Lower leg skin (tissue), 4 donors: ENCODE results near the gene MTRFR. TPM values are rescaled to one million over a fixed set of nuclear protein-coding genes. Genes with fewer than 3 reads are reported as not detected.
"Not testable (repeated sequence)": the region's sequence is repeated elsewhere in the genome, so short reads cannot be mapped to it uniquely, and the experiment has no call there.

Experiments
- DNase-seq, 2 donors: peaks; one replicate each; pipeline ENCODE4 v3.0.0-alpha.2; 2019; ENCODE audit warnings: low spot score in 2 of 2
- H3K4me3 ChIP-seq: fragments of 200-600 bp; sonication (generic); 2 replicates; pipeline ENCODE4 v1.5.1; 2017; ENCODE audit warnings: mild to moderate bottlenecking, low read depth; ENCODE audit not compliant: poor library complexity, severe bottlenecking
- POLR2A ChIP-seq, 2 donors: fragments of 450-650 bp; IDR thresholded peaks; one replicate each; pipeline ENCODE4 v1.6.1; 2016 to 2017; ENCODE audit warnings: antibody characterized with exemption in 2 of 2, mild to moderate bottlenecking in 1 of 2, moderate library complexity in 1 of 2
- WGBS, 2 donors: methylation state at CpG; one replicate each; pipeline ENCODE4 v1.1.5; 2018; 5-methylcytosine and 5-hydroxymethylcytosine counted together
- intact Hi-C: fragments of 100-400 bp; cut with DNase I; formaldehyde crosslinking; loops from one replicate; pipeline ENCODE4 v1.15.0; 2023; ENCODE audit warnings: low total_unique reads
- total RNA-seq, 4 donors: library from RNA; depleted of rRNA; stranded (reverse); fragments of >200 nt; gene quantifications; one replicate each; pipeline ENCODE4 v1.1.0, GENCODE V29; 2016
- TF ChIP-seq, protein P1 (sequence below), 3 donors: fragments of 450-650 bp; IDR thresholded peaks; one replicate each; pipeline ENCODE4 v1.5.1; 2016; ENCODE audit warnings: antibody characterized with exemption in 3 of 3, mild to moderate bottlenecking in 3 of 3, moderate library complexity in 2 of 3

The MTRFR gene
- 10 to 100 TPM in 3 of 4 donors, 1 to 10 TPM in 1; 9.8 to 27.0 (median 11.8) TPM for total RNA-seq

GRCh38 chr12:123232807-123233504 lies at the start of gene MTRFR, which contains the start of gene MPHOSPH9:
TSS of gene MTRFR (plus strand) at chr12:123233436. CDS start at chr12:123253675, 20,239 bp downstream.
TSS of gene MPHOSPH9 (minus strand) at chr12:123233141. CDS start at chr12:123230364, 2,777 bp downstream.
- TF ChIP-seq POLR2A (IDR thresholded peaks at IDR 0.05), result peak in 1 of 2 donors; percentile 83
- TF ChIP-seq, protein P1, sequence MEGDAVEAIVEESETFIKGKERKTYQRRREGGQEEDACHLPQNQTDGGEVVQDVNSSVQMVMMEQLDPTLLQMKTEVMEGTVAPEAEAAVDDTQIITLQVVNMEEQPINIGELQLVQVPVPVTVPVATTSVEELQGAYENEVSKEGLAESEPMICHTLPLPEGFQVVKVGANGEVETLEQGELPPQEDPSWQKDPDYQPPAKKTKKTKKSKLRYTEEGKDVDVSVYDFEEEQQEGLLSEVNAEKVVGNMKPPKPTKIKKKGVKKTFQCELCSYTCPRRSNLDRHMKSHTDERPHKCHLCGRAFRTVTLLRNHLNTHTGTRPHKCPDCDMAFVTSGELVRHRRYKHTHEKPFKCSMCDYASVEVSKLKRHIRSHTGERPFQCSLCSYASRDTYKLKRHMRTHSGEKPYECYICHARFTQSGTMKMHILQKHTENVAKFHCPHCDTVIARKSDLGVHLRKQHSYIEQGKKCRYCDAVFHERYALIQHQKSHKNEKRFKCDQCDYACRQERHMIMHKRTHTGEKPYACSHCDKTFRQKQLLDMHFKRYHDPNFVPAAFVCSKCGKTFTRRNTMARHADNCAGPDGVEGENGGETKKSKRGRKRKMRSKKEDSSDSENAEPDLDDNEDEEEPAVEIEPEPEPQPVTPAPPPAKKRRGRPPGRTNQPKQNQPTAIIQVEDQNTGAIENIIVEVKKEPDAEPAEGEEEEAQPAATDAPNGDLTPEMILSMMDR (IDR thresholded peaks at IDR 0.05), result no peak
- peak within 1 kb of the TSS; percentile 69 for H3K4me3 ChIP-seq
- peak; percentile 99 to 100 for DNase-seq
- intact Hi-C loops, result no loop called here
- WGBS, 2 donors, result 0% methylated on average over 40 to 49 of the region's 66 CpGs

DNA sequence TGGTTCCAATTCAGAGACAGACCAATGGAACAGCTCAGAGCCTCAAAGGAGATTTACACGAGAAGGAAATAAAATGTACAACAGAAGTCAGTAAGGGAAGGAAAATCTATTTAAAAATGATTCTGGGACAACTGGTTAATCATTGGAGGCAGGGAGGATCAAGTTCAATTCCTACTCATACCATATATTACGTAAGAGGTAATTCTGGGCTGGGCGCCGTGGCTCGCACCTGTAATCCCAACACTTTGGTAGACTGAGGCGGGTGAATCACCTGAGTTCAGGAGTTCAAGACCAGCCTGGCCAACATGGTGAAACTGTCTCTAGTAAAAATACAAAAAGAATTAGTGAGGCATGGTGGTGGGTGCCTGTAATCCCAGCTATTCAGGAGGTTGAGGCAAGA lies 45.6 kb upstream of the MTRFR start:
- peak in 1 of 2 donors; percentile 46 for DNase-seq
- TF ChIP-seq, protein P1 (IDR thresholded peaks at IDR 0.05), result no peak
- no peak for TF ChIP-seq POLR2A (IDR thresholded peaks at IDR 0.05)
- H3K4me3 ChIP-seq, result no peak overlapping the region
- intact Hi-C loops, result no loop called here
- 94 to 97% methylated on average over 6 of the region's 6 CpGs for WGBS, 2 donors

DNA sequence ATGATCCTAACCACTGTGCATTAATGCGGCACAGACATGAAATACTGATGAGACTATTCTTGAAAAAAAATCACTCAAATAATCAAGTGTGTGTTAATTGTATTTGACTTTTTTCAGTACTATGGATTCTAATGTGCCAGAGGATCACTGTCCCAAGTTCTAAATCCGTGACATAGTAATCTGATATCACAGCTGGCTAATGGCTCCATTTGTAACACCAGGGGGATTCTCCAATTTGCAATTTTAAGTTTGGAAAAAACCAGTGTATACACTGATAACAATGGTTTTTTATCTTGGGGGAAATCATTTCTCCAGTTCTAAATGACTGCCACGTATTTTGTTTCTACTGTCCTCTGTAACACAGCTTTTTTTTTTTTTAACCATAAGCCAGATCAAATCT lies 33.3 kb upstream of the MTRFR start:
- TF ChIP-seq, protein P1 (IDR thresholded peaks at IDR 0.05), result no peak
- TF ChIP-seq POLR2A (IDR thresholded peaks at IDR 0.05), result no peak
- H3K4me3 ChIP-seq, result no peak overlapping the region
- no peak for DNase-seq
- intact Hi-C loops, result no loop called here
- 87 to 90% methylated on average over 3 of the region's 3 CpGs for WGBS, 2 donors

GRCh38 chr12:123200414-123200813 lies 32.8 kb upstream of the MTRFR start:
- no peak for DNase-seq

DNA sequence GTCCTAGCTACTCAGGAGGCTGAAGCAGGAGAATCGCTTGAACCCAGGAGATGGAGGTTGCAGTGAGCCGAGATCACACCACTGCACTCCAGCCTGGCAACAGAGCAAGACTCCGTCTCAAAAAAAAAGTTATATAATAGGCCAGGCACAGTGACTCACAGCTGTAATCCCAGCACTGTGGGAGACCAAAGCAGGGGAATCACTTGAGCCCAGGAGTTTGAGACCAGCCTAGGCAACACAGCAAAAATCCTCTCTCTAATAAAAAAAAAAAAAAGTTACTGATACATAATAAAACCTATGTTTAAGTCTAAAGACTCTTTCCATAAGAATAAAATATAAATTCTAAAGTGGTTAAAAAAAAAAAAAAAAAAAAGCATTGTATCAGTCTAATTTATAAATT lies 26.4 kb upstream of the MTRFR start:
- intact Hi-C loops, H3K4me3 ChIP-seq, DNase-seq: not testable (repeated sequence)
- 54 to 70% methylated on average over 3 of the region's 3 CpGs for WGBS, 2 donors

More at GRCh38 chr12:123200414-123200813, 32.8 kb upstream of the MTRFR start:
- no peak overlapping the region for H3K4me3 ChIP-seq
- TF ChIP-seq, protein P1 (IDR thresholded peaks at IDR 0.05), result no peak
- no peak for TF ChIP-seq POLR2A (IDR thresholded peaks at IDR 0.05)
- intact Hi-C loops, result no loop called here
- WGBS, 2 donors, result 84 to 87% methylated on average over 7 of the region's 7 CpGs

DNA sequence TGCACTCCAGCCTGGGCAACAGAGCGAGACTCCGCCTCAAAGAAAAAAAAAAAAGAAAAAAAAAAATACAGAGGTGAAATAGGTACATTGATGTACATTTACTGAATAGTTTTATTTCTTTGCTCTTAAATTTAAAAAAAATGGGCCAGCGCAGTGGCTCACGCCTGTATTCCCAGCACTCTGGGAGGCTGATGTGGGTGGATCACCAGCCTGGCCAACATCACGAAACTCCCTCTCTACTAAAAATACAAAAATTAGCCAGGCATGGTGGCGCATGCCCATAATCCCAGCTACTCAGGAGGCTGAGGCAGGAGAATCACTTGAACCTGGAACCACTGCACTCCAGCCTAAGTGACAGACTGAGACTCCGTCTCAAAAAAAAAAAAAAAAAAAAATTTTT lies 25.4 kb upstream of the MTRFR start:
- H3K4me3 ChIP-seq, DNase-seq, intact Hi-C loops: not testable (repeated sequence)
- 95 to 98% methylated on average over 7 of the region's 7 CpGs for WGBS, 2 donors

GRCh38 chr12:123223241-123223668 lies 10.0 kb upstream of the MTRFR start:
- WGBS, 2 donors, result 90 to 93% methylated on average over 11 of the region's 11 CpGs
- H3K4me3 ChIP-seq, result no peak overlapping the region
- no peak for TF ChIP-seq POLR2A (IDR thresholded peaks at IDR 0.05)
- TF ChIP-seq, protein P1 (IDR thresholded peaks at IDR 0.05), result no peak
- intact Hi-C loops, result no loop called here
- DNase-seq, result no peak
